Testis (tissue), 3 donors: ENCODE results near the gene ADCY2. TPM values are rescaled to one million over a fixed set of nuclear protein-coding genes. Genes with fewer than 3 reads are reported as not detected.

Experiments used
- DNase-seq: peaks from one replicate; pipeline ENCODE4 v3.0.0-alpha.2; 2019
- H3K27ac ChIP-seq, 2 donors: fragments of 200-600 bp; sonication (generic); one replicate each; pipeline ENCODE4 v1.5.1; 2019
- H3K27me3 ChIP-seq: fragments of 200-600 bp; sonication (generic); one replicate; pipeline ENCODE4 v1.5.1; 2019
- H3K36me3 ChIP-seq: fragments of 200-600 bp; sonication (generic); one replicate; pipeline ENCODE4 v1.5.1; 2017; ENCODE audit warnings: low read depth; ENCODE audit errors: missing control alignments
- H3K4me1 ChIP-seq: fragments of 200-600 bp; sonication (generic); one replicate; pipeline ENCODE4 v1.5.1; 2019
- H3K4me3 ChIP-seq, 2 donors: fragments of 200-600 bp; sonication (generic); one replicate each; pipeline ENCODE4 v1.5.1; 2017 to 2019
- H3K9me3 ChIP-seq: fragments of 200-600 bp; sonication (generic); one replicate; pipeline ENCODE4 v1.5.1; 2017
- CTCF ChIP-seq, 3 experiments: fragments of 450-650 bp in 2 of 3; fragments of 200-600 bp in 1 of 3; sonication (generic) in 1 of 3; IDR thresholded peaks; one replicate each; pipeline ENCODE4 v1.5.1; 2016 to 2019; ENCODE audit warnings: antibody characterized with exemption in 3 of 3, mild to moderate bottlenecking in 2 of 3, moderate library complexity in 1 of 3
- POLR2A ChIP-seq: fragments of 450-650 bp; IDR thresholded peaks from one replicate; pipeline ENCODE4 v1.6.1; 2017; ENCODE audit warnings: antibody characterized with exemption, mild to moderate bottlenecking, moderate library complexity
- WGBS, 2 donors: methylation state at CpG; one replicate each; pipeline ENCODE4 v1.1.5; 2018; 5-methylcytosine and 5-hydroxymethylcytosine counted together
- intact Hi-C: fragments of 100-400 bp; cut with DNase I; formaldehyde crosslinking; loops from one replicate; pipeline ENCODE4 v1.15.1; 2023; ENCODE audit warnings: low total_unique reads
- polyA plus RNA-seq: library from polyadenylated mRNA; stranded (reverse); fragments of 350-450 nt; fragmentation: Illumina TruSeq; extraction: RNeasy Lipid Tissue Mini Kit (QIAGEN cat#74804); gene quantifications from one replicate; pipeline ENCODE4 v1.2.3, GENCODE V29; 2014; ENCODE audit warnings: low read depth, low replicate concordance; ENCODE audit not compliant: insufficient read depth
- total RNA-seq, 2 donors: library from RNA; depleted of rRNA; stranded (reverse); fragments of >200 nt; gene quantifications; one replicate each; pipeline ENCODE4 v1.2.3, GENCODE V29; 2016

The ADCY2 gene
- total and polyA plus RNA-seq, 3 donors from 2014 or later: 9.4 to 18.5 (median 10.5) TPM

- intact Hi-C loops: no loop called here
- DNase-seq: no peak
- WGBS, 2 donors: 85 to 89% methylated on average over 2 of the region's 2 CpGs
Measured at GRCh38 chr5:7610531-7611177, 214.7 kb downstream of the ADCY2 start.

GRCh38 chr5:7611518-7611917, 215.6 kb downstream of the ADCY2 start:
- Histone ChIP-seq H3K4me3 (no peak overlapping the region), H3K4me1 (no peaks in the 10 kb centered on the region), H3K9me3 (no peaks in the 10 kb centered on the region), H3K27ac (no peak overlapping the region), H3K36me3 (no peaks in the 10 kb centered on the region), H3K27me3 (no peaks in the 10 kb centered on the region)
- no peak for DNase-seq
- intact Hi-C loops: no loop called here
- TF ChIP-seq CTCF (IDR thresholded peaks at IDR 0.05) (peak in 1 of 3 experiments; percentile 18), POLR2A (no peak)
- 78 to 89% methylated on average over 1 of the region's 1 CpG for WGBS, 2 donors

More at GRCh38 chr5:7610531-7611177, 214.7 kb downstream of the ADCY2 start:
- Histone ChIP-seq H3K4me3 (no peak overlapping the region), H3K4me1 (no peaks in the 10 kb centered on the region), H3K9me3 (no peaks in the 10 kb centered on the region), H3K27ac (no peak overlapping the region), H3K27me3 (no peaks in the 10 kb centered on the region), H3K36me3 (no peaks in the 10 kb centered on the region)
- TF ChIP-seq CTCF (IDR thresholded peaks at IDR 0.05) (no peak), POLR2A (no peak)

- WGBS, 2 donors: 84 to 95% methylated on average over 2 of the region's 2 CpGs
- H3K36me3 ChIP-seq: no peaks in the 10 kb centered on the region
- H3K4me1 ChIP-seq: no peaks in the 10 kb centered on the region
- TF ChIP-seq POLR2A (no peak), CTCF (IDR thresholded peaks at IDR 0.05) (no peak)
- H3K27ac ChIP-seq: no peak overlapping the region
- no peak overlapping the region for H3K4me3 ChIP-seq
- no peaks in the 10 kb centered on the region for H3K9me3 ChIP-seq
- no peaks in the 10 kb centered on the region for H3K27me3 ChIP-seq
- no peak for DNase-seq
- intact Hi-C loops: no loop called here
Measured at GRCh38 chr5:7615566-7616061, 219.7 kb downstream of the ADCY2 start.

- Histone ChIP-seq H3K4me3 (no peak overlapping the region), H3K36me3 (no peaks in the 10 kb centered on the region), H3K4me1 (no peaks in the 10 kb centered on the region), H3K27ac (no peak overlapping the region), H3K27me3 (no peaks in the 10 kb centered on the region), H3K9me3 (no peaks in the 10 kb centered on the region)
- DNase-seq: no peak
- WGBS, 2 donors: 57 to 79% methylated on average over 2 of the region's 2 CpGs
- intact Hi-C loops: no loop called here
- no peak for TF ChIP-seq CTCF (IDR thresholded peaks at IDR 0.05)
Measured at GRCh38 chr5:7616897-7617296, 221.0 kb downstream of the ADCY2 start.

GRCh38 chr5:7622498-7622897, 226.6 kb downstream of the ADCY2 start:
- no peak overlapping the region for H3K27ac ChIP-seq
- no peak overlapping the region for H3K4me3 ChIP-seq
- intact Hi-C loops: no loop called here
- TF ChIP-seq POLR2A (no peak), CTCF (IDR thresholded peaks at IDR 0.05) (no peak)
- no peaks in the 10 kb centered on the region for H3K9me3 ChIP-seq
- H3K27me3 ChIP-seq: no peaks in the 10 kb centered on the region
- 71 to 75% methylated on average over 2 of the region's 2 CpGs for WGBS, 2 donors
- no peaks in the 10 kb centered on the region for H3K36me3 ChIP-seq
- no peak for DNase-seq
- H3K4me1 ChIP-seq: no peaks in the 10 kb centered on the region
